K562 (cell line): ENCODE results near the gene CCDC85B. TPM values are rescaled to one million over a fixed set of nuclear protein-coding genes. Genes with fewer than 3 reads are reported as not detected.

Experiments used
- CBFB ChIP-seq: sonication (generic); formaldehyde crosslinking; IDR thresholded peaks from 2 replicates; pipeline ENCODE4 v1.4.0; 2020; ENCODE audit warnings: mild to moderate bottlenecking, missing genetic modification reagents
- CLOCK ChIP-seq: fragments of 250-450 bp; sonication (Bioruptor Pico); IDR thresholded peaks from 2 replicates; pipeline ENCODE4 v1.4.0; 2020; ENCODE audit warnings: mild to moderate bottlenecking, moderate library complexity, borderline replicate concordance
- CTCFL ChIP-seq: IDR thresholded peaks from 2 replicates; pipeline ENCODE4 v1.6.1; 2011; ENCODE audit warnings: borderline replicate concordance, low read depth, mild to moderate bottlenecking, moderate library complexity, low read length; ENCODE audit not compliant: insufficient read depth, poor library complexity, severe bottlenecking
- FOXK2 ChIP-seq, 2 experiments: fragments of 450-650 bp; IDR thresholded peaks in 1 of 2; conservative IDR thresholded peaks in 1 of 2; 2 replicates each; pipeline ENCODE4 v1.6.1; 2016; ENCODE audit warnings: low read depth in 2 of 2, mild to moderate bottlenecking in 1 of 2
- HBP1 ChIP-seq: fragments of 450-650 bp; formaldehyde crosslinking; IDR thresholded peaks from 2 replicates; pipeline ENCODE4 v1.4.0; 2022; ENCODE audit warnings: missing genetic modification characterization
- PTBP1 ChIP-seq: fragments of 200-400 bp; formaldehyde crosslinking; IDR thresholded peaks from 2 replicates; pipeline ENCODE4 v1.6.1; 2017; ENCODE audit warnings: low read depth, low read length
- RBM34 ChIP-seq: fragments of 200-400 bp; formaldehyde crosslinking; IDR thresholded peaks from 2 replicates; pipeline ENCODE4 v1.6.1; 2018; ENCODE audit warnings: low read length, borderline replicate concordance; ENCODE audit not compliant: insufficient read depth
- SIN3B ChIP-seq: fragments of 450-650 bp; IDR thresholded peaks from 2 replicates; pipeline ENCODE4 v1.6.1; 2017; ENCODE audit warnings: low read depth, mild to moderate bottlenecking, moderate library complexity
- STAT5A ChIP-seq: IDR thresholded peaks from 2 replicates; pipeline ENCODE4 v1.6.1; 2012; ENCODE audit warnings: low read length, inconsistent platforms, borderline replicate concordance
- TAF7 ChIP-seq: fragments of 450-650 bp; IDR thresholded peaks from 2 replicates; pipeline ENCODE4 v1.6.1; 2016; ENCODE audit warnings: missing genetic modification characterization, missing compliant biosample characterization
- ZC3H4 ChIP-seq: sonication (generic); formaldehyde crosslinking; IDR thresholded peaks from 2 replicates; pipeline ENCODE4 v1.9.0; 2021; ENCODE audit warnings: missing genetic modification reagents, borderline replicate concordance
- ZFP91 ChIP-seq: sonication (generic); formaldehyde crosslinking; IDR thresholded peaks from 2 replicates; pipeline ENCODE4 v1.8.0; 2022; ENCODE audit warnings: mild to moderate bottlenecking, missing genetic modification reagents
- ZFX ChIP-seq: sonication (generic); formaldehyde crosslinking; IDR thresholded peaks from 2 replicates; pipeline ENCODE4 v1.8.0; 2022; ENCODE audit warnings: mild to moderate bottlenecking, missing genetic modification reagents, moderate library complexity
- ZNF384 ChIP-seq: IDR thresholded peaks from 2 replicates; pipeline ENCODE4 v1.6.1; 2012; ENCODE audit warnings: low read depth, low read length, improper control_type of control experiment
- ZNF699 ChIP-seq: fragments of 250-450 bp; sonication (Bioruptor Pico); IDR thresholded peaks from 2 replicates; pipeline ENCODE4 v1.8.0; 2021; ENCODE audit warnings: mild to moderate bottlenecking, moderate library complexity; ENCODE audit not compliant: insufficient replicate concordance
- polyA plus RNA-seq, 8 experiments: library from polyadenylated mRNA; depleted of rRNA in 4 of 8; stranded (reverse) in 5 of 8; unstranded in 3 of 8; fragments of >200 nt; fragmentation: Nextera tagmentation in 2 of 8; fragmentation: Illumina TruSeq in 1 of 8; extraction: Ambion mirVana in 2 of 8; extraction: Trizol in 1 of 8; gene quantifications; 2 replicates each; pipeline versions ENCODE4 v1.2.1 to v1.2.3, GENCODE V29; 2011 to 2014; ENCODE audit warnings: inconsistent platforms in 1 of 8, missing spikeins in 1 of 8
- total RNA-seq, 7 experiments: library from RNA; depleted of rRNA in 6 of 7; stranded (reverse); fragments of >200 nt in 6 of 7; fragmentation: Illumina TruSeq in 2 of 7; extraction: Trizol in 2 of 7; gene quantifications; 2 replicates each; pipeline versions ENCODE4 v1.2.1 to v1.2.3, GENCODE V29; 2011 to 2021; ENCODE audit warnings: low replicate concordance in 1 of 7

Gene CCDC85B
- total and polyA plus RNA-seq, 9 of the 15 experiments (the other 6 are each of a cell fraction or from before 2014, with no cell fraction given), result 0.14 to 138 (median 6.2) TPM

GRCh38 chr11:65918211-65919140 lies 28.0 kb downstream of the CCDC85B start, which contains the start of gene C11orf68 (continued):
- TF ChIP-seq CTCFL (no peak), STAT5A (no peak), TAF7 (tag) (no peak), ZFP91 (CRISPR knock-in tag) (no peak), CLOCK (CRISPR knock-in tag) (no peak), ZFX (CRISPR knock-in tag) (peak; percentile 84), HBP1 (CRISPR knock-in tag) (0 out of 2 replicates have a peak, but pooled peaks have one; percentile 34), ZC3H4 (CRISPR knock-in tag) (peak; percentile 61), RBM34 (no peak), SIN3B (peak; percentile 36; the same call in 1 of the 2 replicates), ZNF699 (no peak), CBFB (CRISPR knock-in tag) (no peak), FOXK2 (conservative IDR thresholded peaks at IDR 0.05 in 1 of 2, IDR thresholded peaks at IDR 0.05 in 1 of 2; ENCODE audit: low read depth in 2 of 2) (no peak), ZNF384 (no peak; the same call in 1 of the 2 replicates), PTBP1 (0 out of 2 replicates have a peak, but pooled peaks have one; percentile 57)
